Measurements from ENCODE around the gene MTFR2. TPM values are rescaled to one million over a fixed set of nuclear protein-coding genes. Genes with fewer than 3 reads are reported as not detected.

Gene MTFR2
- polyA plus RNA-seq, 1 donor (not counting 4 experiments of a cell fraction or from before 2014, with no cell fraction given) = 12.0 TPM

DNA sequence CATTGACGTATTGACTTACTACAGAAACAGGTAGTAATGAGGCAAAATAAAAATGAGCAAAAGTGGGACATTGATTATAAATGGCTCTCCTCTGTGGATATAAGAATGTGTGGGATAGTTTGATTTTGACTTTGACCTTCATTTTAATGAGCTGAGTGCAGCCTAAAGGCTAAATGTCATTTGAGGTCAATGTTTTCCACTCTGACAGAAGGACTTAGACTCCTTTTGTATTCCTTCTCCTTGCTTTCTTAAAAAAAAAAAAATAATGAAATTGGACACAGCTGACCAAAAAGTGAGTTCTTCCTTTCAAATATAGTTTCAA is 68.6 kb downstream of the MTFR2 start:
- H3K4me1 ChIP-seq (ENCODE audit: control insufficient read depth, extremely low read depth, insufficient read depth, low read length) = no peaks in the 10 kb centered on the region
- no peaks in the 10 kb centered on the region for H3K27me3 ChIP-seq (ENCODE audit: control insufficient read depth, extremely low read depth, insufficient read depth, low read length)
- FAIRE-seq = no peak
- H3K9ac ChIP-seq (ENCODE audit: control insufficient read depth, extremely low read depth, insufficient read depth, low read length) = no peak overlapping the region
- dilution Hi-C loops (cut with MboI; ENCODE audit: extremely low pct_ligation_motif_present, low sequenced_read_pairs) = no loop called here
- H3K36me3 ChIP-seq (ENCODE audit: control insufficient read depth in 2 of 2, extremely low read depth in 1 of 2, insufficient read depth in 2 of 2, low read length in 2 of 2) = no peaks in the 10 kb centered on the region
- no peaks in the 10 kb centered on the region for H4K20me1 ChIP-seq (ENCODE audit: control insufficient read depth, extremely low read depth, insufficient read depth, low read length)
- H3K4me3 ChIP-seq (ENCODE audit: control insufficient read depth in 2 of 3, extremely low read depth in 1 of 3, insufficient read depth in 2 of 3, low read depth in 1 of 3, low read length in 3 of 3) = no peak overlapping the region
- H3K4me2 ChIP-seq (ENCODE audit: control insufficient read depth, extremely low read depth, insufficient read depth, low read depth, low read length) = no peak overlapping the region
- no peaks in the 10 kb centered on the region for H3K9me3 ChIP-seq (ENCODE audit: control insufficient read depth, low read depth, low read length)
- H3K9me1 ChIP-seq (ENCODE audit: control insufficient read depth, extremely low read depth, insufficient read depth, low read length) = no peaks in the 10 kb centered on the region
- H2AFZ ChIP-seq (ENCODE audit: control insufficient read depth, low read length) = no peak overlapping the region
- no peak overlapping the region for H3K27ac ChIP-seq (ENCODE audit: control insufficient read depth, insufficient read depth, low read length)
- DNase-seq (ENCODE audit: low read depth, low spot score) = no peak
- no peaks in the 10 kb centered on the region for H3K79me2 ChIP-seq (ENCODE audit: control insufficient read depth, insufficient read depth, low read length)
- TF ChIP-seq EZH2 (IDR thresholded peaks at IDR 0.05; ENCODE audit: low read length) = no peak
- TF ChIP-seq, protein P1, sequence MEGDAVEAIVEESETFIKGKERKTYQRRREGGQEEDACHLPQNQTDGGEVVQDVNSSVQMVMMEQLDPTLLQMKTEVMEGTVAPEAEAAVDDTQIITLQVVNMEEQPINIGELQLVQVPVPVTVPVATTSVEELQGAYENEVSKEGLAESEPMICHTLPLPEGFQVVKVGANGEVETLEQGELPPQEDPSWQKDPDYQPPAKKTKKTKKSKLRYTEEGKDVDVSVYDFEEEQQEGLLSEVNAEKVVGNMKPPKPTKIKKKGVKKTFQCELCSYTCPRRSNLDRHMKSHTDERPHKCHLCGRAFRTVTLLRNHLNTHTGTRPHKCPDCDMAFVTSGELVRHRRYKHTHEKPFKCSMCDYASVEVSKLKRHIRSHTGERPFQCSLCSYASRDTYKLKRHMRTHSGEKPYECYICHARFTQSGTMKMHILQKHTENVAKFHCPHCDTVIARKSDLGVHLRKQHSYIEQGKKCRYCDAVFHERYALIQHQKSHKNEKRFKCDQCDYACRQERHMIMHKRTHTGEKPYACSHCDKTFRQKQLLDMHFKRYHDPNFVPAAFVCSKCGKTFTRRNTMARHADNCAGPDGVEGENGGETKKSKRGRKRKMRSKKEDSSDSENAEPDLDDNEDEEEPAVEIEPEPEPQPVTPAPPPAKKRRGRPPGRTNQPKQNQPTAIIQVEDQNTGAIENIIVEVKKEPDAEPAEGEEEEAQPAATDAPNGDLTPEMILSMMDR (optimal IDR thresholded peaks at IDR 0.05 in 1 of 3, IDR thresholded peaks at IDR 0.05 in 1 of 3, conservative IDR thresholded peaks at IDR 0.05 in 1 of 3; ENCODE audit: extremely low read depth in 1 of 3, insufficient read depth in 2 of 3, low read length in 3 of 3) = no peak

Other genes starting within 250 kb of the MTFR2 start
- gene BCLAF1, start 39.5 kb upstream of the MTFR2 start, polyA plus RNA-seq = 50.7 to 80.3 TPM (median 54.3 TPM) in 3 replicates

Data from keratinocyte (primary cell).